ENCODE data around the gene CNDP2. TPM values are rescaled to one million over a fixed set of nuclear protein-coding genes. Genes with fewer than 3 reads are reported as not detected.

The CNDP2 gene
- total RNA-seq, 1 donor from 2014 or later = 56.1 TPM

- peaks cover 42% of the 10 kb centered on the region for H3K36me3 Mint-ChIP-seq
- Histone ChIP-seq H2AFZ (replicated peaks) (no peak overlapping the region), H3K9ac (no peak overlapping the region), H3K79me2 (ENCODE audit: low read depth) (no peaks in the 10 kb centered on the region), H3K9me3 (ENCODE audit: low read depth) (no peaks in the 10 kb centered on the region), H3K4me2 (no peak overlapping the region), H4K20me1 (ENCODE audit: low read depth) (no peaks in the 10 kb centered on the region), H3K27me3 (no peaks in the 10 kb centered on the region), H3K27ac (no peak overlapping the region), H3K4me1 (no peaks in the 10 kb centered on the region), H3F3A (ENCODE audit: low read depth) (no peaks in the 10 kb centered on the region), H3K36me3 (no peaks in the 10 kb centered on the region), H3K4me3 (no peak overlapping the region)
- no peak overlapping the region for H3K27ac Mint-ChIP-seq
- no peak overlapping the region for H3K4me3 Mint-ChIP-seq
- H3K27me3 Mint-ChIP-seq (ENCODE audit: insufficient read depth, low read depth) = no peaks in the 10 kb centered on the region
- no peak for TF ChIP-seq CTCF (IDR thresholded peaks at IDR 0.05)
- TF ChIP-seq EZH2 (IDR thresholded peaks at IDR 0.05) = no peak
- no peak for TF ChIP-seq EZH2phosphoT487 (IDR thresholded peaks at IDR 0.05)
- DNase-seq (ENCODE audit: low spot score) = no peak
- H3K4me1 Mint-ChIP-seq = no peaks in the 10 kb centered on the region
- H3K9me3 Mint-ChIP-seq = no peaks in the 10 kb centered on the region
Observed at GRCh38 chr18:74507927-74508326, 11.8 kb downstream of the CNDP2 start.

GRCh38 chr18:74508366-74508765 is 12.2 kb downstream of the CNDP2 start:
- H3K36me3 ChIP-seq = no peaks in the 10 kb centered on the region
- H3F3A ChIP-seq (ENCODE audit: low read depth) = no peaks in the 10 kb centered on the region
- no peak overlapping the region for H3K27ac ChIP-seq
- no peak overlapping the region for H2AFZ ChIP-seq (replicated peaks)
- Mint-ChIP-seq H3K4me3 (no peak overlapping the region), H3K27ac (no peak overlapping the region), H3K36me3 (peaks cover 40% of the 10 kb centered on the region), H3K4me1 (no peaks in the 10 kb centered on the region), H3K27me3 (ENCODE audit: insufficient read depth, low read depth) (no peaks in the 10 kb centered on the region), H3K9me3 (no peaks in the 10 kb centered on the region)
- no peaks in the 10 kb centered on the region for H3K79me2 ChIP-seq (ENCODE audit: low read depth)
- no peak for TF ChIP-seq EZH2phosphoT487 (IDR thresholded peaks at IDR 0.05)
- TF ChIP-seq CTCF (IDR thresholded peaks at IDR 0.05) = no peak
- no peak for TF ChIP-seq EZH2 (IDR thresholded peaks at IDR 0.05)
- no peaks in the 10 kb centered on the region for H3K4me1 ChIP-seq
- H3K9me3 ChIP-seq (ENCODE audit: low read depth) = no peaks in the 10 kb centered on the region
- H3K4me3 ChIP-seq = no peak overlapping the region
- no peak for DNase-seq (ENCODE audit: low spot score)
- H3K27me3 ChIP-seq = no peaks in the 10 kb centered on the region
- no peaks in the 10 kb centered on the region for H4K20me1 ChIP-seq (ENCODE audit: low read depth)
- H3K4me2 ChIP-seq = no peak overlapping the region
- no peak overlapping the region for H3K9ac ChIP-seq

- H3K36me3 ChIP-seq = no peaks in the 10 kb centered on the region
- H3F3A ChIP-seq (ENCODE audit: low read depth) = no peaks in the 10 kb centered on the region
- Mint-ChIP-seq H3K4me3 (no peak overlapping the region), H3K36me3 (peaks cover 42% of the 10 kb centered on the region), H3K9me3 (no peaks in the 10 kb centered on the region), H3K4me1 (no peaks in the 10 kb centered on the region), H3K27me3 (ENCODE audit: insufficient read depth, low read depth) (no peaks in the 10 kb centered on the region), H3K27ac (no peak overlapping the region)
- no peaks in the 10 kb centered on the region for H4K20me1 ChIP-seq (ENCODE audit: low read depth)
- H3K9me3 ChIP-seq (ENCODE audit: low read depth) = no peaks in the 10 kb centered on the region
- H3K27ac ChIP-seq = no peak overlapping the region
- no peak for DNase-seq (ENCODE audit: low spot score)
- H3K4me2 ChIP-seq = no peak overlapping the region
- H3K4me1 ChIP-seq = no peaks in the 10 kb centered on the region
- H2AFZ ChIP-seq (replicated peaks) = no peak overlapping the region
- H3K4me3 ChIP-seq = no peak overlapping the region
- TF ChIP-seq CTCF (IDR thresholded peaks at IDR 0.05) = no peak
- no peak overlapping the region for H3K9ac ChIP-seq
- H3K27me3 ChIP-seq = no peaks in the 10 kb centered on the region
- no peaks in the 10 kb centered on the region for H3K79me2 ChIP-seq (ENCODE audit: low read depth)
Observed at GRCh38 chr18:74508821-74509225, 12.7 kb downstream of the CNDP2 start.

Measured in neural progenitor cell (in vitro differentiated cells).